ENCODE measurements around the gene LSM12. TPM values are rescaled to one million over a fixed set of nuclear protein-coding genes. Genes with fewer than 3 reads are reported as not detected.

The LSM12 gene
- total and polyA plus RNA-seq, 4 donors, result 14.8 to 54.6 (median 35.6) TPM

DNA sequence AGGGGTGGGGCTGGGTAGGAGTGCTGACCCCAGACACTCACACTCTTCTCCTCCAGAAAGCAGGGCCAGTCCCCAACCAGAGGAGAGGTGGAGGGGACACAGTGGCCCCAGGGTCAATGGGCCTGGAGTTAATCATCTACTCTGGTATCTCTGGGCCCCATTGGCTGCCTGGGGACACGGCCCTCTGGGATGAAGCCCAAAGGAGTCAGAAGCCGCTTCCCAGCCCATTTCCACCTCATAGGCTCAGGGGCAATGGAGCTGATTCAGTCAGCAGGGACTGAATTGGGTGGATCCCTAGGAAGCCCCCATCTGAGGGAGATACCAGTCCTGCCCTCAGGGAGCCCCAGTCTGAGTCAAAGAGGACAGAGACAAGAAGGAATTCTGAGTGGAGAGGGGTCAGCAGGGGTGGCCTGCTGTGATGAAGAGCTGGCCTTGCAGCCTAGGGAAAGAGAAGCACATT lies 65.0 kb downstream of the LSM12 start:
- 69 to 92% methylated on average over 2 of the region's 2 CpGs for WGBS, 2 donors
- Histone ChIP-seq H3K4me1 (ENCODE audit: control insufficient read depth in 5 of 5, insufficient read depth in 5 of 5, low read length in 5 of 5) (peaks cover 0 to 18% (median 7%) of the 10 kb centered on the region in 5 donors), H3K9ac (ENCODE audit: insufficient read depth in 1 of 2, low read length in 2 of 2) (no peak overlapping the region), H3K4me3 (no peak overlapping the region), H3K9me3 (ENCODE audit: control insufficient read depth in 4 of 4, insufficient read depth in 3 of 4, low read length in 3 of 4) (no peaks in the 10 kb centered on the region), H3K27me3 (ENCODE audit: control insufficient read depth in 3 of 3, insufficient read depth in 3 of 3, low read length in 2 of 3) (peaks cover 0 to 33% (median 32%) of the 10 kb centered on the region in 3 donors), H3K36me3 (ENCODE audit: control insufficient read depth in 4 of 4, insufficient read depth in 4 of 4, low read length in 4 of 4) (no peaks in the 10 kb centered on the region), H3K27ac (ENCODE audit: low read depth in 1 of 2, low read length in 1 of 2) (no peak overlapping the region)
- DNase-seq, result no peak
- TF ChIP-seq, protein P1, sequence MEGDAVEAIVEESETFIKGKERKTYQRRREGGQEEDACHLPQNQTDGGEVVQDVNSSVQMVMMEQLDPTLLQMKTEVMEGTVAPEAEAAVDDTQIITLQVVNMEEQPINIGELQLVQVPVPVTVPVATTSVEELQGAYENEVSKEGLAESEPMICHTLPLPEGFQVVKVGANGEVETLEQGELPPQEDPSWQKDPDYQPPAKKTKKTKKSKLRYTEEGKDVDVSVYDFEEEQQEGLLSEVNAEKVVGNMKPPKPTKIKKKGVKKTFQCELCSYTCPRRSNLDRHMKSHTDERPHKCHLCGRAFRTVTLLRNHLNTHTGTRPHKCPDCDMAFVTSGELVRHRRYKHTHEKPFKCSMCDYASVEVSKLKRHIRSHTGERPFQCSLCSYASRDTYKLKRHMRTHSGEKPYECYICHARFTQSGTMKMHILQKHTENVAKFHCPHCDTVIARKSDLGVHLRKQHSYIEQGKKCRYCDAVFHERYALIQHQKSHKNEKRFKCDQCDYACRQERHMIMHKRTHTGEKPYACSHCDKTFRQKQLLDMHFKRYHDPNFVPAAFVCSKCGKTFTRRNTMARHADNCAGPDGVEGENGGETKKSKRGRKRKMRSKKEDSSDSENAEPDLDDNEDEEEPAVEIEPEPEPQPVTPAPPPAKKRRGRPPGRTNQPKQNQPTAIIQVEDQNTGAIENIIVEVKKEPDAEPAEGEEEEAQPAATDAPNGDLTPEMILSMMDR (IDR thresholded peaks at IDR 0.05; ENCODE audit: control extremely low read depth, extremely low read depth), result no peak
- ATAC-seq (ENCODE audit: insufficient read depth, low FRiP score), result no peak

DNA sequence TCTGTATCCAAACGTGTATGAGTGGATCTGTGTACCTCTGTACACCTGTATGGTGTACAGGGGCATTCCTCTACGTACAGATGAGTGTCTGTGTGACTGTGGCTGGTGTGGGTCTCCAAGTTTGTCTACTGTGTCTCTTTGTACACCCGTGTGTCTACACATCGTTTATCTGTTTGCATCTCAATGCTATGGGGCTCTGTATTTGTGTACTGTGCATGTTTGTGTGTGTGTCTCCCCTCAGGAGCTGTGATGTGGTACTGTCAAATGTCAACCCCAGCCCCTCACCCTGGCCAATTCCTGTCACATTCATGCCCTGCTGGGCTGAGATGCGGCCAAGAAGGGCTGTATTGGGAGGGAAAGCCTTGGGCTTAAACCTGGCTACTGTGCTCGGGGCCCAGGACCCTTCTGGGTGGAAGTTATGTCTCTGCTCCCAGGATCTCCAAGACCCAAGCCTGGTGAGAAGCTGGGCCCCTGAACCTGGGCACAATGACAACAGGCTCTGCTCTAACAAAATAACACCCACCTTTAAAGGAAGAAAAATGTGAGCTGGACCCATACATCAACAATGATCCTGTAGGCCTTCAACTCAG lies 65.5 kb downstream of the LSM12 start:
- TF ChIP-seq, protein P1 (IDR thresholded peaks at IDR 0.05; ENCODE audit: control extremely low read depth, extremely low read depth), result no peak
- Histone ChIP-seq H3K4me3 (no peak overlapping the region), H3K9me3 (ENCODE audit: control insufficient read depth in 4 of 4, insufficient read depth in 3 of 4, low read length in 3 of 4) (no peaks in the 10 kb centered on the region), H3K4me1 (ENCODE audit: control insufficient read depth in 5 of 5, insufficient read depth in 5 of 5, low read length in 5 of 5) (peaks cover 0 to 12% (median 5%) of the 10 kb centered on the region in 5 donors), H3K9ac (ENCODE audit: insufficient read depth in 1 of 2, low read length in 2 of 2) (no peak overlapping the region), H3K27me3 (ENCODE audit: control insufficient read depth in 3 of 3, insufficient read depth in 3 of 3, low read length in 2 of 3) (peaks cover 0 to 32% (median 28%) of the 10 kb centered on the region in 3 donors), H3K27ac (ENCODE audit: low read depth in 1 of 2, low read length in 1 of 2) (no peak overlapping the region), H3K36me3 (ENCODE audit: control insufficient read depth in 4 of 4, insufficient read depth in 4 of 4, low read length in 4 of 4) (no peaks in the 10 kb centered on the region)
- ATAC-seq (ENCODE audit: insufficient read depth, low FRiP score) (no peak), DNase-seq (no peak)
- 84 to 85% methylated on average over 6 of the region's 6 CpGs for WGBS, 2 donors

DNA sequence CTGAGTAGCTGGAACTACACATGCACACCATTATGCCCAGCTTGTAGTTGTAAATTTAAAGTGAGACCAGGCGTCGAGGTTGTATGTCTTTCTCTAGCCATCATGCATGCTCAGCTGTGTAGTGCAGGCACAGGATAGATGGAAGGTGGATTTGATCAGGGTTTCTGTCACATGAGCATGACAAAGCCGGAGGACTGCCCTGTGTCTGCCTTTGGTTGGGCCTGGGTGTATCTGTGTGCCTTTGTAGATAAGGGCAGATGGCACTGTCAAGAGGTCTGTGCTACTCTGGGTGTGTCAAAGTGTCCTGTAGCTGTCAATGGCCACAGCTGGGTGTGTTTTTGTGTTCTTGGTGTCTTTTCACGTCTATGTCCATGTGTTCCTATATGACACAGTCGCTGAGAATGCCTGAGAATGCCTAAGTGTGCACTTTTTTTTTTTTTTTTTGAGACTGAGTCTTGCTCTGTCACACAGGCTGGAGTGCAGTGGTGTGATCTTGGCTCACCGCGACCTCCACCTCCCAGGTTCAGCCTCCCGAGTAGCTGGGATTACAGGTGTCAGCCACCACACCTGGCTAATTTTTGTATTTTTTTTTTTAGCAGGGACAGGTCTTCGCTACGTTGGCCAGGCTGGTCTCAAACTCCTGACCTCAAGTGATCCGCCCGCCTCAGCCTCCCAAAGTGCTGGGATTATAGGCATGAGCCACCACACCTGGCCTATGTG lies 66.2 kb downstream of the LSM12 start:
- 92 to 93% methylated on average over 12 of the region's 12 CpGs for WGBS, 2 donors

More for the DNA sequence above, 66.2 kb downstream of the LSM12 start:
- TF ChIP-seq, protein P1 (IDR thresholded peaks at IDR 0.05; ENCODE audit: control extremely low read depth, extremely low read depth), result no peak
- DNase-seq, result no peak
- no peaks in the 10 kb centered on the region for H3K9me3 ChIP-seq (ENCODE audit: control insufficient read depth in 4 of 4, insufficient read depth in 3 of 4, low read length in 3 of 4)
- H3K27me3 ChIP-seq (ENCODE audit: control insufficient read depth in 3 of 3, insufficient read depth in 3 of 3, low read length in 2 of 3), result peaks cover 0 to 30% (median 21%) of the 10 kb centered on the region in 3 donors
- H3K4me3 ChIP-seq, result no peak overlapping the region
- H3K9ac ChIP-seq (ENCODE audit: insufficient read depth in 1 of 2, low read length in 2 of 2), result no peak overlapping the region
- H3K36me3 ChIP-seq (ENCODE audit: control insufficient read depth in 4 of 4, insufficient read depth in 4 of 4, low read length in 4 of 4), result no peaks in the 10 kb centered on the region
- ATAC-seq (ENCODE audit: insufficient read depth, low FRiP score), result no peak
- H3K27ac ChIP-seq (ENCODE audit: low read depth in 1 of 2, low read length in 1 of 2), result no peak overlapping the region
- peaks cover 0 to 9% (median 0%) of the 10 kb centered on the region in 5 donors for H3K4me1 ChIP-seq (ENCODE audit: control insufficient read depth in 5 of 5, insufficient read depth in 5 of 5, low read length in 5 of 5)

Measured in lung (tissue), 12 donors.